ENCODE measurements around the gene KCNK3. TPM values are rescaled to one million over a fixed set of nuclear protein-coding genes. Genes with fewer than 3 reads are reported as not detected.
"Not testable (repeated sequence)": the region's sequence is repeated elsewhere in the genome, so short reads cannot be mapped to it uniquely, and the experiment has no call there.

Gene KCNK3
- total RNA-seq, 4 donors from 2014 or later: 0.37 to 1.5 (median 0.82) TPM

DNA sequence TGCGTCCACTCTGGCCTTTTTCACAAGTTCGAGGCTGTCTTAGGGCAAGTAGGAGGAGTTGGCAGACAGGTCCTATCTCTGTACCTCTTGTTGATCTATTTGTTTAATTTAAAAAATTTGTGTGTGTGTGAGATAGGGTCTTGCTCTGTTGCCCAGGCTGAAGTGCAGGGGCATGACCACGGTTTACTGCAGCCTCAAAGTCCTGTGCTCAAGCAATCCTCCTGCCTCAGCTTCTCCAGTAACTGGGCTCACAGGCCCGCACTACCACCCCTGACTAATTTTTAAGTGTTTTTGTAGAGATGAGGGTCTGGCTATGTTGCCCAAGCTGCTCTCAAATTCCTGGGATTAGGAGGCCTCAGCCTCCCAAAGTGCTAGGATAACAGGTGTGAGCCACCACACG, 67.3 kb downstream of the KCNK3 start:
- WGBS, 2 donors (ENCODE audit: low coverage in 1 of 2): 94% methylated on average over 5 of the region's 5 CpGs; no CpG with 5 or more reads in 1 of the 2 donors
- Histone ChIP-seq H3K4me3 (no peak overlapping the region), H3K9me3 (no peaks in the 10 kb centered on the region), H3K4me1 (peaks cover under 1 to 16% (median 7%) of the 10 kb centered on the region in 4 donors), H3K27ac (no peak overlapping the region), H3K36me3 (no peaks in the 10 kb centered on the region), H3K27me3 (no peaks in the 10 kb centered on the region)
- no peak for DNase-seq
- TF ChIP-seq POLR2AphosphoS5 (IDR thresholded peaks at IDR 0.05) (no peak), POLR2A (IDR thresholded peaks at IDR 0.05) (no peak), EP300 (IDR thresholded peaks at IDR 0.05; ENCODE audit: low read depth) (no peak)
- TF ChIP-seq, protein P1, sequence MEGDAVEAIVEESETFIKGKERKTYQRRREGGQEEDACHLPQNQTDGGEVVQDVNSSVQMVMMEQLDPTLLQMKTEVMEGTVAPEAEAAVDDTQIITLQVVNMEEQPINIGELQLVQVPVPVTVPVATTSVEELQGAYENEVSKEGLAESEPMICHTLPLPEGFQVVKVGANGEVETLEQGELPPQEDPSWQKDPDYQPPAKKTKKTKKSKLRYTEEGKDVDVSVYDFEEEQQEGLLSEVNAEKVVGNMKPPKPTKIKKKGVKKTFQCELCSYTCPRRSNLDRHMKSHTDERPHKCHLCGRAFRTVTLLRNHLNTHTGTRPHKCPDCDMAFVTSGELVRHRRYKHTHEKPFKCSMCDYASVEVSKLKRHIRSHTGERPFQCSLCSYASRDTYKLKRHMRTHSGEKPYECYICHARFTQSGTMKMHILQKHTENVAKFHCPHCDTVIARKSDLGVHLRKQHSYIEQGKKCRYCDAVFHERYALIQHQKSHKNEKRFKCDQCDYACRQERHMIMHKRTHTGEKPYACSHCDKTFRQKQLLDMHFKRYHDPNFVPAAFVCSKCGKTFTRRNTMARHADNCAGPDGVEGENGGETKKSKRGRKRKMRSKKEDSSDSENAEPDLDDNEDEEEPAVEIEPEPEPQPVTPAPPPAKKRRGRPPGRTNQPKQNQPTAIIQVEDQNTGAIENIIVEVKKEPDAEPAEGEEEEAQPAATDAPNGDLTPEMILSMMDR (IDR thresholded peaks at IDR 0.05): no peak
- in situ Hi-C loops (cut with MboI; ENCODE audit: low pct_ligation_motif_present in 1 of 4, low pct_unique_long_range_greater_than_20kb in 1 of 4, low sequenced_read_pairs in 3 of 4) (no loop called here), intact Hi-C loops (cut with DNase I; ENCODE audit: low total_unique reads) (loop anchor here (10.0 kb wide), 1 partner anchor 1465 kb away; no protein-coding TSS in a partner anchor)

DNA sequence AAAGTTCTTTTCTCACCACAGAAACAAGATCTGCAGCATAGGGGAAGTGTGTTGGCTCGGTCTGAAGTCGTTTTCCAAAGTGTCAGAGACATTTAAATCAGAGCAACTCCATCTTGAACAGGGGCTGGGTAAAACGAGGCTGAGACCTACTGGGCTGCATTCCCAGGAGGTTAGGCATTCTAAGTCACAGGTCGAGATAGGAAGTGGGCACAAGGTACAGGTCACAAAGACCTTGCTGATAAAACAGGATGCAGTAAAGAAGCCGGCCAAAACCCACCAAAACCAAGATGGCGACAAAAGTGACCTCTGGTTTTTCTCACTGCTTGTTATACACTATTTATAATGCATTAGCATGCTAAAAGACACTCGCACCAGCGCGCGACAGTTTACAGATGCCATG, 68.5 kb downstream of the KCNK3 start:
- intact Hi-C loops (cut with DNase I; ENCODE audit: low total_unique reads); H3K27me3 ChIP-seq; H3K4me3 ChIP-seq; H3K9me3 ChIP-seq; H3K36me3 ChIP-seq; in situ Hi-C loops (cut with MboI; ENCODE audit: low pct_ligation_motif_present in 1 of 4, low pct_unique_long_range_greater_than_20kb in 1 of 4, low sequenced_read_pairs in 3 of 4); H3K27ac ChIP-seq; DNase-seq: not testable (repeated sequence)
- 84 to 87% methylated on average over 7 to 10 of the region's 10 CpGs for WGBS, 2 donors (ENCODE audit: low coverage in 1 of 2)
- peaks cover 7 to 28% (median 19%) of the 10 kb centered on the region in 4 donors for H3K4me1 ChIP-seq

DNA sequence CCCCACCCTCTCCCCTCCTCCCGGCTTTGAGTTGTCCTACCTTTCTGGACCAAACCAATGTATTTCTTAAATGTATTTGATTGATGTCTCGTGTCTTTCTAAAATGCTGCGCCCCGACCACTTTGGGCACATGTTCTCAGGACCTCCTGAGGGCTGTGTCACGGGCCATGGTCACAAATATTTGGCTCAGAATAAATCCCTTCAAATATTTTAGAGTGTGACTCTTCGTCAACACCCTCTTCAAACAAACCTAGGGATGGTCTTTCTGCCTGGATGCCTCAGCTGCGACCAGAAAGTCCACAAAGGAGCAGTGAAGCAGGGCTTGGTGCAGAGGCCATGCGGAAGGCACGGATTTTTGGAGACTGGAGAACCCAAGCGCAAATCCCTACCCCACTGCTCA, 70.5 kb downstream of the KCNK3 start:
- Histone ChIP-seq H3K27ac (no peak overlapping the region), H3K9me3 (no peaks in the 10 kb centered on the region), H3K36me3 (no peaks in the 10 kb centered on the region), H3K4me1 (peaks cover 7 to 41% (median 21%) of the 10 kb centered on the region in 4 donors), H3K27me3 (no peaks in the 10 kb centered on the region), H3K4me3 (no peak overlapping the region)
- intact Hi-C loops (cut with DNase I; ENCODE audit: low total_unique reads): no loop called here
- TF ChIP-seq POLR2AphosphoS5 (IDR thresholded peaks at IDR 0.05): no peak
- TF ChIP-seq, protein P1 (IDR thresholded peaks at IDR 0.05): no peak
- no peak for TF ChIP-seq EP300 (IDR thresholded peaks at IDR 0.05; ENCODE audit: low read depth)
- TF ChIP-seq POLR2A (IDR thresholded peaks at IDR 0.05): no peak
- DNase-seq: no peak
- in situ Hi-C loops (cut with MboI; ENCODE audit: low pct_ligation_motif_present in 1 of 4, low pct_unique_long_range_greater_than_20kb in 1 of 4, low sequenced_read_pairs in 3 of 4): no loop called here
- WGBS, 2 donors (ENCODE audit: low coverage in 1 of 2): 98% methylated on average over 10 of the region's 10 CpGs; no CpG with 5 or more reads in 1 of the 2 donors

DNA sequence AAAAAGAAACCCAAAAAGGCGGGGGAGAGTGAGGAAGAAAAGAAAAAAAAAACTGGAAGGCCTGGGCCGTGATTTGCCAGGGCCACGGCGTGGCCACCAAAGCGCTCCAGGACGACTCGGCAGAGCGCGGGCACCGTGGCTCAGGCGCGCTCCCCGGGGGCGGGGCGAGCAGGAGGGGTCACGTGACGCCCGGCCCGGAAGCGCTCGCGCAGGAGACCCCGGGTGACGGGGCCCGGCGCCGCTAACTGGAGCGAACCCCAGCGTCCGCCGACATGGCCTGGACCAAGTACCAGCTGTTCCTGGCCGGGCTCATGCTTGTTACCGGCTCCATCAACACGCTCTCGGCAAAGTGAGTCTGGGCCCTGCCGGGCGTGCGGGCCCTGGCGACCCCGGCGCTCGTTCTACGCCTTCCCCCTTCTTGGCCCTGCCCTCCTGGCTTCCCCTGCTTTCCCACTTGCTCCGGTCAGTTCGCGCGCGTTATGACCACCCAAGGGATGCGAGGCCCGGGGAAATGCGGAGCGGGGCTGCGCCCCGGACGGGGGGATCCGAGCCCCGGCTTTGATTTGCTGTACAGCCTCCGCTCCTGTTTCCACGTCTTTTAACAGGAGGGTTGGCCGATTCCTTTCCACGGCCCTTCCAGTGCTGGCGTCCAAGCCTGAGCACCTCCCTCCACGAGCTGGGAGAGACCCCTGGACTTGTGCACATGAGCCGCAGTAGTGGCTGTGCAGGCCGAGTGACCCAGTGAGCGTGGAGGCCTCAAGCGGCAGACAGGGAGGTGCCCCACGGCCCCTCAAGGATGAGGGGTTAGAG, 71.8 kb downstream of the KCNK3 start, which contains the start of gene SLC35F6:
Gene SLC35F6, plus strand, starts transcription at position 207 of the 810 bp plus-strand sequence. Its CDS starts 66 bp downstream, at position 273.
- TF ChIP-seq, protein P1 (IDR thresholded peaks at IDR 0.05): no peak
- TF ChIP-seq POLR2AphosphoS5 (IDR thresholded peaks at IDR 0.05) (peak; percentile 87 to 93 (median 92)), EP300 (IDR thresholded peaks at IDR 0.05; ENCODE audit: low read depth) (no peak), POLR2A (IDR thresholded peaks at IDR 0.05) (peak; percentile 83)
- Histone ChIP-seq H3K4me1 (peaks cover 7 to 51% (median 21%) of the 10 kb centered on the region in 4 donors), H3K36me3 (no peaks in the 10 kb centered on the region), H3K9me3 (no peaks in the 10 kb centered on the region), H3K27me3 (no peaks in the 10 kb centered on the region), H3K27ac (peak within 1 kb of the TSS; percentile 87 to 94 (median 88)), H3K4me3 (peak within 1 kb of the TSS; percentile 75 to 97 (median 86))
- WGBS, 2 donors (ENCODE audit: low coverage in 1 of 2): 0 to 1% methylated on average over 4 to 66 of the region's 68 CpGs
- intact Hi-C loops (cut with DNase I; ENCODE audit: low total_unique reads) (no loop called here), in situ Hi-C loops (cut with MboI; ENCODE audit: low pct_ligation_motif_present in 1 of 4, low pct_unique_long_range_greater_than_20kb in 1 of 4, low sequenced_read_pairs in 3 of 4) (no loop called here)
- DNase-seq: peak; percentile 87
